NCI-H1436 treated with DMSO at 0.1 percent for 48 hours (cell line): ENCODE results near the gene CADPS2.

Experiments used
- DNase-seq: peaks from one replicate; lab custom pipeline; 2025; lab: John Stamatoyannopoulos, UW

The CADPS2 gene

GRCh38 chr7:122453432-122453831 lies 432.8 kb downstream of the CADPS2 start:
- no peak for DNase-seq

GRCh38 chr7:122448893-122449589 lies 437.2 kb downstream of the CADPS2 start:
- DNase-seq = no peak

GRCh38 chr7:122442929-122443328 lies 443.3 kb downstream of the CADPS2 start:
- peak; percentile 29 for DNase-seq

GRCh38 chr7:122438492-122438891 lies 447.8 kb downstream of the CADPS2 start:
- no peak for DNase-seq

- DNase-seq = peak; percentile 79
Measured at GRCh38 chr7:122438006-122438405, 448.3 kb downstream of the CADPS2 start.

- no peak for DNase-seq
Measured at GRCh38 chr7:122433765-122434164, 452.5 kb downstream of the CADPS2 start.

GRCh38 chr7:122430710-122431109 lies 455.6 kb downstream of the CADPS2 start:
- DNase-seq = no peak

GRCh38 chr7:122429926-122430325 lies 456.3 kb downstream of the CADPS2 start:
- no peak for DNase-seq

GRCh38 chr7:122425731-122426130 lies 460.5 kb downstream of the CADPS2 start:
- DNase-seq = no peak

GRCh38 chr7:122423591-122423990 lies 462.7 kb downstream of the CADPS2 start:
- no peak for DNase-seq

- DNase-seq = no peak
Measured at GRCh38 chr7:122416336-122416735, 469.9 kb downstream of the CADPS2 start.

GRCh38 chr7:122415510-122415909 lies 470.8 kb downstream of the CADPS2 start:
- no peak for DNase-seq

GRCh38 chr7:122413339-122413738 lies 472.9 kb downstream of the CADPS2 start:
- peak; percentile 35 for DNase-seq

GRCh38 chr7:122412883-122413282 lies 473.4 kb downstream of the CADPS2 start:
- DNase-seq = no peak

- no peak for DNase-seq
Measured at GRCh38 chr7:122412441-122412840, 473.8 kb downstream of the CADPS2 start.

- DNase-seq = no peak
Measured at GRCh38 chr7:122407195-122407594, 479.1 kb downstream of the CADPS2 start.

- no peak for DNase-seq
Measured at GRCh38 chr7:122403113-122403512, 483.1 kb downstream of the CADPS2 start.

GRCh38 chr7:122402235-122402634 lies 484.0 kb downstream of the CADPS2 start:
- no peak for DNase-seq

- DNase-seq = peak; percentile 80
Measured at GRCh38 chr7:122397381-122397780, 488.9 kb downstream of the CADPS2 start.

GRCh38 chr7:122394512-122394911 lies 491.7 kb downstream of the CADPS2 start:
- DNase-seq = no peak

- no peak for DNase-seq
Measured at GRCh38 chr7:122384528-122384927, 501.7 kb downstream of the CADPS2 start.

GRCh38 chr7:122383934-122384333 lies 502.3 kb downstream of the CADPS2 start:
- peak; percentile 65 for DNase-seq

- peak; percentile 75 for DNase-seq
Measured at GRCh38 chr7:122380992-122381391, 505.3 kb downstream of the CADPS2 start.

- no peak for DNase-seq
Measured at GRCh38 chr7:122379491-122379890, 506.8 kb downstream of the CADPS2 start.
